ENCODE results near the gene RIBC2.
A peak's percentile ranks its signal among the peaks of the same experiment; 100 is the strongest.

- TF ChIP-seq POLR2A (IDR thresholded peaks at IDR 0.05; ENCODE audit: low read length) (peak; percentile 74), GATA1 (IDR thresholded peaks at IDR 0.05; ENCODE audit: low read depth, low read length) (no peak)
Measured at GRCh38 chr22:45413368-45414211, at the start of gene RIBC2, which contains the start of gene SMC1B.

Data from erythroblast (primary cell).